Body of pancreas (tissue), 4 donors: Measurements from ENCODE around the gene TTC13. TPM values are rescaled to one million over a fixed set of nuclear protein-coding genes. Genes with fewer than 3 reads are reported as not detected.
A peak's percentile ranks its signal among the peaks of the same experiment; 100 is the strongest.

Experiments used
- ATAC-seq: fragments of 150-250 bp; one replicate; pipeline ENCODE4 v1.9.1; 2016
- DNase-seq, 4 donors: peaks; one replicate each; pipeline ENCODE4 v3.0.0-alpha.2; 2019
- H3K27ac ChIP-seq, 4 donors: fragments of 200-600 bp; sonication (generic); 1 replicate in 3 of 4; 2 replicates in 1 of 4; pipeline versions ENCODE4 v1.5.1 to v1.6.1; 2016 to 2019; ENCODE audit warnings: mild to moderate bottlenecking in 1 of 4, mixed read lengths in 1 of 4, moderate library complexity in 1 of 4
- H3K27me3 ChIP-seq, 2 donors: fragments of 200-600 bp; sonication (generic); one replicate each; pipeline ENCODE4 v1.6.0; 2016; ENCODE audit warnings: mild to moderate bottlenecking in 1 of 2
- H3K36me3 ChIP-seq, 2 donors: fragments of 200-600 bp; sonication (generic); replicated peaks in 1 of 2; 2 replicates each; pipeline ENCODE4 v1.5.1; 2016; ENCODE audit warnings: low read depth in 2 of 2; ENCODE audit not compliant: insufficient read depth in 1 of 2
- H3K4me1 ChIP-seq: fragments of 200-600 bp; sonication (generic); one replicate; pipeline ENCODE4 v1.6.0; 2016
- H3K4me3 ChIP-seq, 2 donors: fragments of 200-600 bp; sonication (generic); 1 replicate in 1 of 2; 2 replicates in 1 of 2; pipeline ENCODE4 v1.5.1; 2016 to 2019
- H3K9me3 ChIP-seq, 3 donors: fragments of 200-600 bp; sonication (generic); 1 replicate in 2 of 3; 2 replicates in 1 of 3; pipeline ENCODE4 v1.5.1; 2016
- POLR2A ChIP-seq, 3 donors: fragments of 450-650 bp; IDR thresholded peaks; one replicate each; pipeline ENCODE4 v1.6.1; 2016; ENCODE audit warnings: antibody characterized with exemption in 3 of 3, mild to moderate bottlenecking in 2 of 3
- WGBS, 2 donors: methylation state at CpG; one replicate each; pipeline ENCODE4 v1.1.5; 2017; 5-methylcytosine and 5-hydroxymethylcytosine counted together
- intact Hi-C: fragments of 100-400 bp; cut with DNase I; formaldehyde crosslinking; loops from one replicate; pipeline ENCODE4 v1.15.1; 2023
- total RNA-seq, 2 donors: library from RNA; depleted of rRNA; stranded (reverse); fragments of >200 nt; gene quantifications; one replicate each; pipeline ENCODE4 v1.1.0, GENCODE V29; 2016
- TF ChIP-seq, protein P1 (sequence below), 7 experiments: fragments of 450-650 bp in 4 of 7; fragments of 200-600 bp in 3 of 7; sonication (generic) in 3 of 7; IDR thresholded peaks; one replicate each; pipeline ENCODE4 v1.5.1; 2016 to 2019; ENCODE audit warnings: antibody characterized with exemption in 7 of 7

The TTC13 gene
- total RNA-seq, 2 donors from 2014 or later = 18.2 to 24.4 TPM

DNA sequence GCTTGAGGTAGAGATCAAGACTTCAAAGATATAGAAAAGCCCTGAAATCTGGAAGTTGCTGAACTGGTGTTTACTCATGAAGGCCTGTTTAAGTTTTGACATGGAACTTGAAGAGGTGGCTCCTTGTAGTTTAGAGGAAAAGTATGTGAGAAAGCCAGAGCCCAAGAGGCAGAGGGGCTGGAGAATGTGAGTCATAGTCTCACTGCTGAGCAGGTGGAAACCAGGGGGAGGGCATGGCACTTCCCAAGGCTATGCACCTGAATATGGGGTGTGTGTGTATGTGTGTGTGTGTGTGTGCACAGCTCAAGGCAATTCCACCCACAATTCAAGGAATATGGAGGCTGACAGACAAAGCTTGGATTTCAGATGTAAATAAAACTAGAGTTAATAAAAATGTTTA, 63.6 kb downstream of the TTC13 start:
- DNase-seq (peak in 1 of 4 donors; percentile 55), ATAC-seq (no peak)
- Histone ChIP-seq H3K4me3 (no peak overlapping the region), H3K27ac (no peak overlapping the region), H3K4me1 (no peaks in the 10 kb centered on the region), H3K36me3 (peaks cover 0 to 10% of the 10 kb centered on the region in 2 donors), H3K27me3 (no peaks in the 10 kb centered on the region), H3K9me3 (no peaks in the 10 kb centered on the region)
- TF ChIP-seq POLR2A (IDR thresholded peaks at IDR 0.05) = no peak
- TF ChIP-seq, protein P1, sequence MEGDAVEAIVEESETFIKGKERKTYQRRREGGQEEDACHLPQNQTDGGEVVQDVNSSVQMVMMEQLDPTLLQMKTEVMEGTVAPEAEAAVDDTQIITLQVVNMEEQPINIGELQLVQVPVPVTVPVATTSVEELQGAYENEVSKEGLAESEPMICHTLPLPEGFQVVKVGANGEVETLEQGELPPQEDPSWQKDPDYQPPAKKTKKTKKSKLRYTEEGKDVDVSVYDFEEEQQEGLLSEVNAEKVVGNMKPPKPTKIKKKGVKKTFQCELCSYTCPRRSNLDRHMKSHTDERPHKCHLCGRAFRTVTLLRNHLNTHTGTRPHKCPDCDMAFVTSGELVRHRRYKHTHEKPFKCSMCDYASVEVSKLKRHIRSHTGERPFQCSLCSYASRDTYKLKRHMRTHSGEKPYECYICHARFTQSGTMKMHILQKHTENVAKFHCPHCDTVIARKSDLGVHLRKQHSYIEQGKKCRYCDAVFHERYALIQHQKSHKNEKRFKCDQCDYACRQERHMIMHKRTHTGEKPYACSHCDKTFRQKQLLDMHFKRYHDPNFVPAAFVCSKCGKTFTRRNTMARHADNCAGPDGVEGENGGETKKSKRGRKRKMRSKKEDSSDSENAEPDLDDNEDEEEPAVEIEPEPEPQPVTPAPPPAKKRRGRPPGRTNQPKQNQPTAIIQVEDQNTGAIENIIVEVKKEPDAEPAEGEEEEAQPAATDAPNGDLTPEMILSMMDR (IDR thresholded peaks at IDR 0.05) = no peak
- intact Hi-C loops = loop anchor here (10.0 kb wide), 1 partner anchor 300 kb away; no protein-coding TSS in a partner anchor

- H3K36me3 ChIP-seq = peaks cover 0 to 11% of the 10 kb centered on the region in 2 donors
Observed at GRCh38 chr1:230913496-230913895, 65.2 kb downstream of the TTC13 start.

GRCh38 chr1:230910755-230911117, 67.9 kb downstream of the TTC13 start:
- Histone ChIP-seq H3K36me3 (peaks cover 0 to 13% of the 10 kb centered on the region in 2 donors), H3K4me1 (no peaks in the 10 kb centered on the region), H3K27ac (no peak overlapping the region), H3K4me3 (no peak overlapping the region), H3K27me3 (no peaks in the 10 kb centered on the region), H3K9me3 (no peaks in the 10 kb centered on the region)
- ATAC-seq = no peak
- intact Hi-C loops = loop anchor here (10.0 kb wide), 1 partner anchor 304 kb away; no protein-coding TSS in a partner anchor
- DNase-seq = no peak
- no peak for TF ChIP-seq POLR2A (IDR thresholded peaks at IDR 0.05)
- TF ChIP-seq, protein P1 (IDR thresholded peaks at IDR 0.05) = no peak

More at GRCh38 chr1:230913496-230913895, 65.2 kb downstream of the TTC13 start:
- TF ChIP-seq POLR2A (IDR thresholded peaks at IDR 0.05) = no peak
- TF ChIP-seq, protein P1 (IDR thresholded peaks at IDR 0.05) = no peak
- no peaks in the 10 kb centered on the region for H3K9me3 ChIP-seq
- ATAC-seq (no peak), DNase-seq (no peak)
- 79 to 95% methylated on average over 2 of the region's 2 CpGs for WGBS, 2 donors
- H3K27me3 ChIP-seq = no peaks in the 10 kb centered on the region
- no peak overlapping the region for H3K27ac ChIP-seq
- no peaks in the 10 kb centered on the region for H3K4me1 ChIP-seq
- no peak overlapping the region for H3K4me3 ChIP-seq
- intact Hi-C loops = loop anchor here (10.0 kb wide), 1 partner anchor 301 kb away; no protein-coding TSS in a partner anchor

DNA sequence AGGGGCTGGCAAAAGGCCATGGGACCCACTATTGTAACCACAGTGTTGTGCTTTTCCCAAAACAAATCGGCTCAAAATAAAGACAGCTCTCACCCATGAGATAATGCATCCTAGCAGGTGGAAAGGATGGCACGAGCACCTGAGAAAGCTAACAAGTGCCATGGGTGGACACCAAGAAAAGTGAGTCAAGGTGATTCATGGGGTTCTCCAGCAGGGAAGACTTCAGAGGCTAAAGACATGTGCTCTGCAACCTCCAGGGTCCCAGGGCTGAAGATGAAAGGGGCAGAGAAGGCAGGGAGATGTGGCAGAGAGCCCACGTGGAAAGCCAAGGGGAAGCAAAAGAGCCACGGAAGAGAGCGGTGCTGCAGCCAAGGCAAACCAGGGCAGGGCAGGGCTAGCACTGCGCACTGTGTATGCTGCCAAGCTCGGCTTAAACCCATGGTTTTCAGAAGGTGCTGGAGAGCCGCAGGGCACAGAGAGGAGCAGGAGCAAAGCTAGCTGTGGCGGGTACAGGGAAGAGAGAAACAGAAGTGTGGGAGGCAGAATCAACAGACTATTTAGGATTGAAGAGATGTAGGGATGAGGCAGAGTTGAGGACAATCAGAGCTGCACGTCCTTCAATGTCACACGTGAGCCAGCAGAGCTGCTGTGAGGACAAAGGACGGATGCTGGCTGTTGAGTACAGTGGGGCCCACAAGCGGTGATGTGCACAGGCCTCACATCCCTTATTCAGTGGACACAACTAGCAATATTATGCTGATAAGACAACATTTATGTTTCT, 68.5 kb downstream of the TTC13 start:
- DNase-seq (no peak), ATAC-seq (no peak)
- Histone ChIP-seq H3K36me3 (peaks cover 0 to 13% of the 10 kb centered on the region in 2 donors), H3K27ac (no peak overlapping the region), H3K4me1 (no peaks in the 10 kb centered on the region), H3K9me3 (no peaks in the 10 kb centered on the region), H3K27me3 (no peaks in the 10 kb centered on the region), H3K4me3 (no peak overlapping the region)
- intact Hi-C loops = loop anchor here (10.0 kb wide), 1 partner anchor 305 kb away; no protein-coding TSS in a partner anchor
- no peak for TF ChIP-seq POLR2A (IDR thresholded peaks at IDR 0.05)
- TF ChIP-seq, protein P1 (IDR thresholded peaks at IDR 0.05) = no peak
- 83 to 91% methylated on average over 13 of the region's 13 CpGs for WGBS, 2 donors
